GM12865 (cell line): ENCODE data around the gene PHTF2.
"Not testable (repeated sequence)": the region's sequence is repeated elsewhere in the genome, so short reads cannot be mapped to it uniquely, and the experiment has no call there.

Experiments
- DNase-seq: peaks from one replicate; pipeline ENCODE4 v3.0.0; 2010; ENCODE audit warnings: low read depth
- H3K4me3 ChIP-seq: 2 replicates; pipeline ENCODE4 v1.5.1; 2011; ENCODE audit warnings: mild to moderate bottlenecking, low read depth, low read length, control low read depth
- CTCF ChIP-seq: IDR thresholded peaks from 2 replicates; pipeline ENCODE4 v1.5.1; 2011; ENCODE audit warnings: low read length, control low read depth, low read depth, inconsistent platforms; ENCODE audit not compliant: insufficient read depth; ENCODE audit errors: missing control alignments

PHTF2 gene

GRCh38 chr7:77782383-77782782 is 16.2 kb upstream of the PHTF2 start:
- H3K4me3 ChIP-seq, result no peak overlapping the region
- TF ChIP-seq CTCF, result no peak
- DNase-seq, result no peak

- DNase-seq, result no peak
- no peak for TF ChIP-seq CTCF
- no peak overlapping the region for H3K4me3 ChIP-seq
Measured at GRCh38 chr7:77783111-77783510, 15.5 kb upstream of the PHTF2 start.

- TF ChIP-seq CTCF, result no peak
- H3K4me3 ChIP-seq, result no peak overlapping the region
- no peak for DNase-seq
Measured at GRCh38 chr7:77783545-77783944, 15.0 kb upstream of the PHTF2 start.

- DNase-seq, H3K4me3 ChIP-seq: not testable (repeated sequence)
Measured at GRCh38 chr7:77784426-77784825, 14.1 kb upstream of the PHTF2 start.

GRCh38 chr7:77786018-77786417 is 12.6 kb upstream of the PHTF2 start:
- TF ChIP-seq CTCF, result no peak
- no peak overlapping the region for H3K4me3 ChIP-seq

GRCh38 chr7:77786741-77787140 is 11.8 kb upstream of the PHTF2 start:
- H3K4me3 ChIP-seq, result no peak overlapping the region
- no peak for TF ChIP-seq CTCF
- no peak for DNase-seq

More at GRCh38 chr7:77786018-77786417, 12.6 kb upstream of the PHTF2 start:
- no peak for DNase-seq

- H3K4me3 ChIP-seq, result no peak overlapping the region
- peak; percentile 8 for DNase-seq
- no peak for TF ChIP-seq CTCF
Measured at GRCh38 chr7:77788327-77788902, 10.2 kb upstream of the PHTF2 start.
